ENCODE measurements around the gene RLBP1.

RLBP1 gene

DNA sequence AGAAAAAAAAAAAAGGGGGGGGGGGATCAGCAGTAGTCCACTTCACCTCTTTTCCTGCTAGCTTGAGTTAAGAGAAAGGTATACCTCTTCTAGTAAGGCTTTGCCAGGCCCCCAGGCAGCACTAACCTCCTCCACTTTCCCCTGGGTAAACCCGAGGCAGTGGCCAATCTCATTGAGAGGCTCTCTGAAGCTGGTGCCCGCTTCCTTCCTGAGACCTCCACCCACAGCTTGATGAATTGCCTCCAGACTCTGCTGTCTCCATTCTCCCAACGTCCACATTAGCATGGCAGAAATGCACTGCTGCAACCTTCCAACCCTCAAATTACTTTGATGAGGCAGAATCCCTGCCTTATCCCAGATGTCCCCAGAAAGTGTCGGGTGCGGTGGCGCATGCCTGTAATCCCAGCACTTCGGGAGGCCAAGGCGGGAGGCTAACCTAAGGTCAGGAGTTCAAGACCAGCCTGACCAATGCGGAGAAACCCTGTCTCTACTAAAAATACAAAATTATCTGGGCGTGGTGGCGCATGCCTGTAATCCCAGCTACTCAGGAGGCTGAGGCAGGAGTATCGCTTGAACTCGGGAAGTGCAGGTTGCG lies 15.3 kb downstream of the RLBP1 start:
- no peak for DNase-seq (ENCODE audit: low spot score)

DNA sequence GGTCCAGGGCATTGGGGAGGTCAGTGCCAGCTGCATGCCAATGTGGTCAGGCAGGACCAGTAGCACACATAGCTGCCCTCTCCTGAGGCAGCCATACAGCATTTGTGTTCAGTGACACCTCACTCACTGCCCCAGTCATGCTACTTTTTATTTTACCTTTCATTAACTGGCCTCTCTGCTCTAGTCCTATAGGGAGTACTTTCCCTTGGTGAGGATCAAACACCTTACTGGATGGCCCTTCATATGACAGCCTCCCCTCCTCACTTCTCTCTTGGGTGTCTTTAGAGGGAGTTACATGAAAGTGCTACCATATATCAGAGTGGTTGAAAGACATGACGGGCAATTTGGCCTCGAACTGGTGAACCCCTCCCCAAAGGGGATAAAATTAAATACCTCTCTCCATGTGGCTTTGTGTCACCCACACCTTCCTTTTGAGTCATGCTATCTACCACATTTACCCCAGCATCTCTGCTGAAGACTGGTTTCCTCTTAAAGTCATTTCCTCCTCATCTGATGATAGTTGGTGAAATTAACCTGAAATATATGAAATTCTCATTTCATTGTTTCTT lies 17.6 kb downstream of the RLBP1 start:
- no peak for DNase-seq (ENCODE audit: low spot score)

DNA sequence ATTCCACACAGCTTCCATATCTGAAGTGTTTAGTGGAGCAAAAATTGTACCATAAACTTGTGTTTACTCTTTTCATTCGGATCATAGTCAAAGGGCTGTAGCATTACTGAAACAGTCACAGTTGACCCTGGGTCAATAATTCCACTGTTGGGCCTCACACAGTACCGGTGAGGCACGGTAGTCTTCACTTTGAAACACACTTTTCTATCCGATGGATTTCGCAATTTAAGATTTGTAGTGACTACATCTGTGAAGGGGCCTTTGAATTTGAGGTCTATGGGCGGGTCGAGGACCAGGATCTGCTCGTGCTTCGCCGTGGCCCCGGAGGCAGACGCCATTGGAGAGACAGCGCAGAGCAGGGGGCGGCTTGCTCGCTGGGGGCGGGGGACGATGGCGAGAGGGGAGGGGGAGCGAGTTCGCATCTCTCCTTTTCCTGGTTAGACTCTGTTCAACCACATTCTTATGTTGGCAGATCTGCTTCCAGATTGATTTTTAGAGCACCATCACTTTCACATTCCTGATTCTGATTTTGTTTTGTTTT lies 19.8 kb downstream of the RLBP1 start:
- DNase-seq (ENCODE audit: low spot score), result no peak

DNA sequence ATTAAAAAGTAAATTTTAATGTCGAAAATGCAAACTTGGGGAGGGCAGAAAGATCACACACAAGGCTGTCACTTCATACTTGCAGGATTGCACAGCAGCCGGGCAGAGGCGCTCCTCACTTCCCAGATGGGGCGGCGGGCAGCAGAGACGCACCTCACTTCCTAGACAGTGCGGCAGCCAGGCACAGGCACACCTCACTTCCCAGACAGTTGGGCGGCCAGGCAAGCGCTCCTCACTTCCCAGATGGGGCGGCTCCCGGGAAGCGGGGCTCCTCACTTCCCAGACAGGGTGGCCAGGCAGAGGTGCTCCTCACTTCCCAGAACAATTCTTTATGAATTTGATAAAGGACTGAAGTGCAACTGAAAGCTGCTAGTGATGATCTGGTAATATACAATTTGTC lies 21.2 kb downstream of the RLBP1 start:
- DNase-seq (ENCODE audit: low spot score), result no peak

DNA sequence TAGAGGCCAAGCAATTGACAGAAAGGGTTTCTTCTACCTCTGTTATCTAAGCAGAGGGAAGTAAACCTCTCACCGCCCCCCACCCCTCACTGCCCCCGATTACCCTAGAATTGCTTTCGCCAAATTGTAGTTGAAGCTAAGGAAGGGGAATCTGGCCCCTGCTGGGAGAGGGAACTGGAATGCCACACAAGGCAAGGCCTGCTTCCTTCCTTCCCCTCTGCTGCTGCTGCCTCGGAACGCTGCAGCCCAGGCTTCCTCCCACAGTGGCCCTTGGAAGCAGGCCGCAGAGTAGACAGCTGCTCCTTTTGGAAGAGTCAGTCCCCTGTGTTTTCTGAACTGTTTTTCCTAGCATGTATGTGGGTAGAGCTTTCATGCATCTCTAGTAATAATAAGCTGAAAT lies 21.6 kb downstream of the RLBP1 start:
- DNase-seq (ENCODE audit: low spot score), result peak; percentile 74

DNA sequence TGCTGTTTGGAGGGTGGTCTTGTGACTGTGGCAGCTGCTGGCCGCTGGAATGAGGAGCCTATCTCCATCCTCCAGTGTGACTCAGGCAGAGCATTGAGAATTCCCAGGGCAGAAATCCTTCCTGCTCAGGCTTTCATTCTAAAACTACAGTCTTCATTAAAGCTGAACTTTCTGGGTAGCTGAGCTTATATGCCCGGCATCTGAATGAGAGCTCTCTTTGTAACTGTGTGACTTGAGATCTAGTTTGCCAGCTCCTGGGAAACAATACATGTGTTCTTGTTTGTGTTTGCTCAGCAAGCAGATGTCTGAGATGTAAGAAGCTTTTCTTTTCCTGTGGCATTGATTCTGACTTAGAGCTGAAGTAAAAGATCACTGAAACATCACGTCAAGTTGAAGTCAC lies 22.4 kb downstream of the RLBP1 start:
- peak; percentile 86 for DNase-seq (ENCODE audit: low spot score)

DNA sequence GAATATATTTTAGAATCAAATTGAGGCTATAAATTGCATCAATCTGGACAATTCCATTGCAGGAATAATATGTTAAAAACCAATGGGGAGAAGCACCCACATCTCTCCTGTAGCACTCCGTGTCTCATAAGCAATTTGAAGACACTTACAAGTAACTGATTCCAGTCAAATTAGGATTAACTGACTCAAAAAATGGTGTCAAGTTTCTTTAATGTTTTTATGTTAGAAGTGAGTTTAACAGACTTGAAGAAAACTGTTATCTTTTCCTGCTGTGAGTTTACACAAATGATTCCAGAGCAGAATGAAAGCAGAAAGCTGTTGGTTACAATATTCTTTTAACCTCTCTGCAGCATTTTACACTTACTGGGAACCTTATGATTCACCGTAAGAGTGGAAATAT lies 23.2 kb downstream of the RLBP1 start:
- no peak for DNase-seq (ENCODE audit: low spot score)

DNA sequence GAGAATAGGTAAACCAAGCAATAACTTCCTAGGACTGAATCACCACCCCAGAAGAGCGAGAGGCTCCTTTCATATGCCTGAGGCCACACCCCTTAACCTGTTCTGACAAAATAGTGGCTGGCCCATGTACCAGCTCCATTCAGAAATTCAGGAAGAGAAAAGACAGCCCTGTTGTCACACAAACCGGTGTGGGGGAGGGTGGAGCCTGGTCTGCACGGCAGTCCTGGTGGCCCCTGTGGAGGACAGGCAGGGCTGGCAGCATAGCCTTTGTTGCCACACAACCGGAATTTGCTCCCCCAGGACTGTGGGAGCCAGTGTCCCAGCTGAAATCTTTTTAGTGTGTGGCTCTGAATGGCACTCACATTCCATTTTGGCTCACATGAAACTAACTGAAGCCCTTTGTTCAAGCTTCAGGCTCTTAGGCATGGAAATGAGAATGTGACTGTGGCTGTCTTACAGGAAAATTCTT lies 23.8 kb downstream of the RLBP1 start:
- DNase-seq (ENCODE audit: low spot score), result peak; percentile 92

DNA sequence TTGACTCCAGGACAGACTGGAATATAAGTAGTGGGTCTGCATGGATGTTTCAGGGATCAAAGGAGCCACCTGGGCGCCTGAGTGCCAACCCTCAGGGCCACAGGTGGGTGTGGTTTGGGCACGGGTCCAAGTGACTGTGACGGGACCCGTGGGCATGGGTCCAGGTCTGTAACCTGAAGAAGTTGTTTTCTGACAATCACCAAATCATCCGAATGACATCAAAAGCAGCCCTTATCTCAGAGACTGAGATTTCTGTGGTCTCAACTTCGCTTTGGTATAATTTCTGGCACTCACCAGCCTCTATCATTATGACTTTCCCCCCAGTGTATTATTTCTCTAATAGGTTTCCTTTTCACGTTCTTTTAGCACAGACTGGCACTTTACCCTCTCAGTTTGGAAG lies 24.4 kb downstream of the RLBP1 start:
- DNase-seq (ENCODE audit: low spot score), result no peak

DNA sequence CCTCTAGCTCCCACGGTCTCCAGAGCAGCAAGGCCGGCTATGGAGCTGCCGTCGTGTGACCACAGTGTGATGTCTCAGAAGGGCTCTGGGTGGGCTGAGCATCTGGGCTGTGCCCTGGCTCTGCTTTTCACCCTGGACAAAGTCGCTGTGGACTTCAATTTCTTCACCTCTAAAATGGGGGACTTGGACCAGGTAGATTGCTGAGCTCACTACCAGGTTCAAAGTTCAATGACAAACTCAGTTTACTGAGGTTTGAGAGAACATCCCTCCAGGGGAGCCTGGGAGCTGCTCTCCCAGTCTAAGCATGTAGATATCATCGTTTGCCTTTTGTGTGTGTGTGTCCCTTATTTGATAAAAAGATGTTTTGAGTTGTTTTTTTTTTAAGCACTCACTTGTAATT lies 25.1 kb downstream of the RLBP1 start:
- DNase-seq (ENCODE audit: low spot score), result no peak

DNA sequence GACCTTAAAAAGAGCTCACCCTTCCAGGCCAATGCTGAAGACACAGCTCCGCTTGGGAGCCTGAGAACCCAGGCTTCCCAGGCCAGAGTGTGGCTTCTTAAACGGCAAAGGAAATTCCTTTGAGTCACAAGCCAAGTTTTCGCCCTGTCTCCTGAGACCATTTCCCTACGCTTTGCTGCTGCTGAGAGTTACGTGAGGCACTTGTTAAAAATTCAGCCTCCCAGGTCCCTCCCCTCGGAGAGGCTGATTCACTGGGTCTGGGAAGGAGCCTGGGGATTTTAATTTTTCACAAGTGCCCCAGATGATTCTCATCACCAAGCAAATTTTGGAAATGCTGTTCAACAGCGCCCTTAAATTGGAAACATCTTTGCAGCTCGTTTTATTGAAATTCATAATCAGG lies 25.5 kb downstream of the RLBP1 start:
- no peak for DNase-seq (ENCODE audit: low spot score)

DNA sequence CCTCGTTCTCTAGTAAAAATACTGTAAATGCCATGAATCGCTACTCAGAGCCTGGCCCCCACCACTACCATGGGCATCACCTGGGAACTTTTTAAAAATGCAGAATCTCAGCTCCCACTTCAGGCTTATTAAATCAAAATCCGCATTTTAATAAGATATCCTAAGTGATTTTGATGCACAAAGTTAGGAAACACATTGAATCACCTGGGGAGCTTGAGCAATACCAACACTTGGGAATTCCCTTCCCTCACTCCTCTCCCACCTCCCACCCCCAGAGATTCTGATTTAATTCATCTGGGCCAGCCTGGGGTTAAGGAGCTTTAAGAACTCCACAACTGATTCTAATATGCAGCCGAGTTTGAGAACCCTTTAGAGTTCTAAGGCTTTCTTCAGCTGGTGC lies 26.8 kb downstream of the RLBP1 start:
- DNase-seq (ENCODE audit: low spot score), result no peak

DNA sequence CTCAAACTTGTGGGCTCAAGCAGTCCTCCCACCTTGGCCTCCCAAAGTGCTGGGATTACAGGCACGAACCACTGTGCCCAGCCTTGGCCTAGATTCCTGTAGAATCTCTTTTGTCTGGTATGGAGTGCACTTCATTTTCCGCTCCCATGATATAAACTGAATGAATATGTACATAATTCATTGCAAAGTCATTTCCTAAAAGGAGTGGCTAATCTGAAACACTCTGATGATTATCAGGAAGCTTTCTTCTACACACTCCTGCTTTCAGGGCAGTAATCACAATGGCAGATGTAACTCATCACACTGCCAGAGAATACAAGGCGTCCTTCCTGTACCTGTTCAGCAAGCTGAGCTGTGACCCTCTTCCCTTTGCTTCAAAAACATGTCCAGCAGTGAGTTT lies 28.6 kb downstream of the RLBP1 start:
- no peak for DNase-seq (ENCODE audit: low spot score)

DNA sequence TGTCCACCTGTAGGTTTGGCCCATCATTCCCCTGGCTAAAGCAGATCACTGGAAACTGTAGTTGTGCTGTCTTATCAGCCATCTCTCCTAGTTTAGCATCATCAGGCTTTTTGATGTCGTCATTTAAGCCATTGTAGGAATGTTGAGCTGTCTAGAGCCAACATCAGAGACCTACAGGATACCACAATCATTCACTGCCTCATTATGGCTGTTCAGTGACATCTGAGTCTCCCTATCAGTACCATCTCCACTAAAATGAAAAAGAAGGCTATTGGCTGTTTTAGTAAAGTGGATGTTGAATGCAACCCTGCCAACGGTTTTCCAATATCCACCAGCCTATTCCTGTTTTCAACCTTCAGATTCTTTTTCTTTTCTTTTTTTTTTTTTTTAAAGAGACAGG lies 29.2 kb downstream of the RLBP1 start:
- no peak for DNase-seq (ENCODE audit: low spot score)

DNA sequence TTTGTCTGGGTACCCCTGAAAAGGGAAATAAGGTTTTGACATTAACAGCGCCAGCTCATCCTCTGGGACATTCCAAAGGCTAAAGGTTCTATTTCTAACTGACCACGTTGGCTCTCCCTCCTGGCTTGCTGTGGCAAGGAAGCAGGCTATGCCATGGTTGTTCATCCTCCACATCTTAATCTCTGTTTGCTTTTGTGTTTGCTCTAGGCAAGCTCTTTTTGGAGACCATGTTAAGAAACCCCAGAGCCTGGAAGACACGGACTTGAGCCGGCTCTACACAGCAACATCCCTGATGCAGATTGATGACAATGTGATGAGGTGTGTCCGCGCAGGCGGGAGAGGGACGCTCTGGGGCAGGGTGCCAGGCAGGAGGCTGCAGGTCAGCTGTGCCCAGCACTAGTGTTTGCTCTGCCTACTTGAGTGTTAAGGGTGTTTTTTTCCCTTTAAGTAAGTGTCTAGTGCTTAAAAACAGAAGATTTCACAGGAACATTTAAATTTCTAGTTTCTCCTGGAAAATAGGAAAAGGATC lies 33.3 kb downstream of the RLBP1 start:
- no peak for DNase-seq (ENCODE audit: low spot score)

DNA sequence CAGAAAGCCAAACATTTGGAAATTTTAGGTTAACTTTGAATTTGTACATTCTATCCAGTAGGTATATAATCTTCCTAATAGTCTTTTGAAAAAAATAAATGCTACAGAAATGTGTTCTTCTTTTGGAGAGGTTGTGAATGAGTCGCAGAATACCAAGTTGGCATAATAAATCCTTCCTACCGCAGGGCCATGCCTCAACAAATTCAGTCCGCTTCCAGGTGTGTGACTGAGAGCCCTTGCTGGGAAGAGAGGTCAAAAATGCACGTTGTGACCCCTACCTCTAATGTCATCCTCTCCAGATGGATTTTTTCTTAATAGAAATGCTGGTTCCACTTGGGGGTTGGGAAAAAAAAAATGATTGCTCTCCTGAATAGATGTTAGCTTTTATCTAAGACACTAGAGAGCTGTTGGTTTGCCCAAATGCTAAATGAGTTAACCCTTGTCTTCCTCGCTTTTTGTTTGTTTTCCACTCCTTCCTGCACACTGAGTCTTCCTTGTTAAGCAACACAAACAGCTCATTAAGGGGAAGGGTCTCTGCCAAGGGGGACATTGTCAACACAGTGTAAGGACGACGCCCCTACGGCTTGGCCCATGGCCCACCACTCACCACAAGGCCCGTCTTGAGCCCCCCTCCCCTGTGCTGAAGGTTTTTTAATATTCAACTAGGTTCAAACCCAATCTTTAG lies 33.9 kb downstream of the RLBP1 start:
- DNase-seq (ENCODE audit: low spot score), result no peak

DNA sequence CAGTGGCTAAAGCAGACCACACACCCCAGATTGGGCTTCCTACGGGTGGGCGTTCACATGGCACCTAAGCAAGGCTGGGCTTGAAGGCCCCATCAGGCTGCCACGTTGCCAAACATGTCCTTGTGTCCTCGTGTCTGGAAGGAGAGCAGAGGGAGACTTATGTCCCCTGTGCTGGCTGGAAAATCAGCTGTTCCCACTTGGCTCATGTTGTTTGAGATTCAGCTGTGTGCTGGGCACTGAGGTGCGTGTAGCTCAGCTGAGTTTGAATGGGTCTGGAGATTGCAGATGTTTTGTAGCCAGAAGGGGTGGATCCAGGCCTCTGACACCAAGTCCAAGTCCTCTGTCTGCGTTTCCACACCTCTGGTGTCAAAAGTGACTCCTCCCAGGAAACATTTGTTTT lies 34.6 kb downstream of the RLBP1 start:
- DNase-seq (ENCODE audit: low spot score), result no peak

DNA sequence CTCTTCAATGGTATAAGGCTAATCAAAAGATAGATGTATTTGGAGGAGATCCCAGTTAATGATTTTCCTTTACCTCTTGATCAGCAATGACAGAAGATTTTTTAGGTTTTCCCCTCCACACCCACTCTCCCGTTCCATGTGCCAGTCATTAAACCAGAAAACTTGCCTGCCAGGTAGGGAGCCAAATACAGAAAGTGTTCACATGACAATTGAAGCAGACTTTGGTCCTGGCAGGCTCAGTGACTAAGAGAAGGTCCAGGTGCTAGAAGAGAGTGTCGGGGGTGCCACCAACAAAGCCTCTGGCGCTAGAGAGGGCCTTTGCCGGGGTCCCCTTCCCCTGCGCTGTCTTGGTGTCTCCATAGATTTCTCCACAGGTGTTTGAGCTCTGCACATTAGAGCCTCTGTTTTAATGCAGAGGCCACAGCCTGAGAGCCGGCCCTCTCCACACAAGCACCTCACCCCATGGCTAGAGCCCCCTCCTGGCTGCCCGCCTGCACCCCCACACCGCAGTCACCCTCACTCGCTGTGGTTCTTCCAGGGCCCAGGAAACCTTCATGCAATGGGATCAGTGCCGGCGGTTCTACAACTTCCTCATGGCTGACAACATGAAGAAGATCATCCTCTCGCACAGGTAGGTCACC lies 36.4 kb downstream of the RLBP1 start:
- no peak for DNase-seq (ENCODE audit: low spot score)

DNA sequence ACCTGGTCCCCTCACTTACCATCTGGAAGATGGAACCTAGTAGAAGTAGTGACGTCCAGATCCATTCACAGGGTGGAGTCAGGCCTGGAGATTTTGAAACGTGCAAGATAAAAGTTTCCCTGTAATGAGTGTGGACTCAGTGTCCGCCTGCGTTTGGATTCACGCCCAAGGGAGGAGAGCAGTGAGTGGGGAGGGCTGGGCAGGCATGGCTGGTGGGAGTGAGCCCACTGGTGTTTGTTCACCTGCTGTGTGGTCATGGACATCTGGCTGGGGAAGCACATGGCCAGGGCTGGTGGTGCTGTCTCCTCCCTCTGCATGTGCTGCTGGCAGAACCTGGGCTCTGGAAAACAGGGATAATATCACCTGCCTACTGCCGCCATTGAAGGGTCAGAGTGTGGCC lies 37.0 kb downstream of the RLBP1 start:
- no peak for DNase-seq (ENCODE audit: low spot score)

DNA sequence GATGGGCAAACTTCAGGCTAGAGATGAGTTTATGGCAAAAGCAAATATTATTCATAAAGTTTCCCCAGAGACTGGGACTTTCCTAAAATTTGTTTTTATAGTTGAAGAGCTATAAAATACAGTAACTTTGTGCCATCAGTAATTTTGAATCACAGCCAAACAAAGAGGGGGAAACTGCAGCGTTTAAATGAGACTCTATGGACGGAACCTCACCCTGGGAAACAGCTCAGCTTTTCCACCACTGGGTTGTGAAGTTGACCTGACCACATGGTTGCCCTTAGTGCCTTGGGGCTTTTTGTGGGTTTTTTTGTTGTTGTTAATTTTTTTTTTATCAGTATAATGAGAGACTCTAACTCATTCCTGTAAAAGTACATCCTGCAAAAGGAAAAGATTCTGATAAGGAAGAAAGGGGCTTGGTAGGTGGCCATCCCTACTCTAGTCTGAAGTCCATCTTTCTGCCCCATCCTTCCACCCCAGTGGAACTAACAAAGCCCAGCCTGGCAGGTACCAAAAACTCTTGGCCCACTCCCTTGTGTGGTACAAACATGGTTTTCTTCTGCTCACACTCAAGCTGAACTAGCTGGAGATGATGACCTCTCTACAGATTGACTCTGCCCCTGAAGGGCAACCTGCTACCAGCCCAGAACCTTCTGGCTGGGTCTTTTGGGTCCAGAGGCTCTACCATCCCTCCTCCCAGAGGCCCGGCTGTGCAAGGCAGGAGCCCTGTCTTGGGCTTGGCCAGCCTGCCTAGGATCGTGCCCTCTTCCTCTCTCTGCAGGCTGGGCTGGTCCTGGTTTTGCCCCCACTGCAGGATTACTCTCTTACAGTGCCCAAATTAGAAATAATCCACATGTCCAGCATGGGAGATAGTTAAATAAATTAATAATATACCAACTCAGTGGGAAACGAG lies 41.2 kb downstream of the RLBP1 start:
- DNase-seq (ENCODE audit: low spot score), result no peak

DNA sequence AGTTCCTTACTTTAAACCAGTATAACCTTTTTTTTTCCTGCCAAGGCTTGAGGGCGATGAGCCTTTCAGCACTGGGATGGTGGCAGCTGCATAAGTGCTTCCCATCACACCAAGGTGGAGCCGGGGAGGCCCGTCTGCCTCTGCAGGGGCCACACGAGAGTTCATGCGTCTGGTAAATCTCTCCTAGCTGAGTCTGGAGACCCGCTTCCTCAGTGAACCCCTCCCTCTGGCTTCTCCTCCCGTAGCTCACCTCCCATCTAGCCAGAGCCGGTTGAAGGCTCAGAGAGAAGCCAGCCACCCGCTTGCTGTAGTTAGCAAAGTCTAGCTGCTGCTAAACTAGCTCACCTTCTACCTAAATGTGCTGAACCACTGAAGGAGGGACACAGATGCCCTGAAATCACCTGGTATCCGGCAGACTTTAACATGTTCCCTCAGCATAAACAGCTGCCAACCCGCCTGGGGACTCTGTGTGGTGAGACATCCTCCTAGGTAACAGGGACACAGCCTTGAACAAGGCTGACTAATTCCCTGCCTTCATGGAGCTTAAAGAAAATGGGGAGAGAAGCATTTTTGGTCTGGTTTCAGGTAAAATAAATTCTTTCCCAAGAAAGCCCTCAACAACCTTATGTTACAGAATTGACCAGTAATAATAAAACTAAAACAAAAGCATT lies 42.9 kb downstream of the RLBP1 start:
- no peak for DNase-seq (ENCODE audit: low spot score)

Measured in Ammon's horn (tissue), 1 donor.